ENCODE results near the gene FLT1.

GRCh38 chr13:28426381-28426780 lies 68.5 kb downstream of the FLT1 start:
- no peak for TF ChIP-seq CTCF (IDR thresholded peaks at IDR 0.05; ENCODE audit: borderline replicate concordance, extremely low read depth, low read length, poor library complexity, severe bottlenecking)
- TF ChIP-seq EZH2 (IDR thresholded peaks at IDR 0.05; ENCODE audit: borderline replicate concordance, low read depth, low read length, severe bottlenecking): no peak

All from DND-41 (cell line).